ENCODE data around the gene MGA.

MGA gene

DNA sequence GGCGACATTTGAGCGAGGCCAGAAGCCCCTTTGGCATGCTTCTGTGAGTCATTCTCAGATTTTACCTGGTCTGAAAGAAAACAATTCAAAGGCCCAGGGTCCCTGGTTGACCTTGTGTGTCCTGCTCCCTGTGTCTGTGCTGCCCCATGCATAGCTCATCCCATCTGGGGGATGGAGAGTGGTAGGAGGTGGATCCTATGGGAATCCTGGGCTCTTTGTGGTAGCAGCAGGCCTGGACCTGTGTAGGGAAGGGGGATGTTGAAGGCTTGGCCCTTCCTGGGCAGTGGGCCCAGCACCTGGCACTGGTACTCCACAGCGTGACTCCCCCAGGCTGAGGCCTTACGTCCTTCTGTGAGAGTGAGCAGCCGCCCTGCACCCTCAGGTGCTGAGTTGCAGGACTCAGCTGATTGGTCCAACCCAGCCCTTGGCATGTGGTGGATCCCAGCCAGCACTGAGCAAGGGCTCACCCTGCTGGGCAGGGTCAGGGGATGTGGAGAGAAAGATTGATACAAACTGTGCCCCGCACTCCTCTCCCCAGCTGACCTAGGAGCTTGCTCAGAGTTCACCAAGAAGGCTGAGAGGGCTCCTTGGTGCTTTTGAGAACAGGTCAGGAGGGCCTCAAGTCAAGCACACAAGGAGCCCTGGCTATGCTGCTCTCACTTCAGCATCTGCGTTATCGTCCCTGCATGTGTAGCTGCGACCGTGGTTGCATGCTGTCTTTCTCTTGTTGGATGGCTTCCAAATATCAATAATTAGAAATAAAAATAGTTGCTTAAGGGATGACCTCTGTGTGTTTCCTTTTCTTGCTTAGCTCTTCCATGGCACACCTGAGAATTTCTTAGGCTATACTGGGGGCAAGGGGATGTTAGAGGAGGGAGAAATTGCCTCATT lies 146.3 kb downstream of the MGA start:
- no peak for DNase-seq (ENCODE audit: low read depth)

DNA sequence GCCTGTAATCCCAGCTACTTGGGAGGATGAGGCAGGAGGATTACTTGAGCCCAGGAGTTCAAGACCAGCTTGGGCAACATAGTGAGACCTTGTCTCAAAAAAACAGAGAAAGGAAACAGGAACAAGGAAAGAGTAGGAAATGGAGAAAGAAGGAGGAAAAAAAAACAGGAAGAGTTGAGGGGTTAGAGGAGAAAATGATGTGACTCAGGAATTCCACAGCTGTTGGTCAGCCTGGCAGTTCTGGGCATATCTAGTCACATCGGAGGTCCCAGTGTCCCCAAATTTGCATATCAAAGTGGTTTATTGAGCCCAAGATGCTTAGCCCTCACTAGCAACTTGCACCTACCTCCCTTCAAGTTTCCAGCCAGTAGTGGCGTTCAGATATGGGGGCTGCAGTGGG lies 148.9 kb downstream of the MGA start:
- peak; percentile 66 for DNase-seq (ENCODE audit: low read depth)

DNA sequence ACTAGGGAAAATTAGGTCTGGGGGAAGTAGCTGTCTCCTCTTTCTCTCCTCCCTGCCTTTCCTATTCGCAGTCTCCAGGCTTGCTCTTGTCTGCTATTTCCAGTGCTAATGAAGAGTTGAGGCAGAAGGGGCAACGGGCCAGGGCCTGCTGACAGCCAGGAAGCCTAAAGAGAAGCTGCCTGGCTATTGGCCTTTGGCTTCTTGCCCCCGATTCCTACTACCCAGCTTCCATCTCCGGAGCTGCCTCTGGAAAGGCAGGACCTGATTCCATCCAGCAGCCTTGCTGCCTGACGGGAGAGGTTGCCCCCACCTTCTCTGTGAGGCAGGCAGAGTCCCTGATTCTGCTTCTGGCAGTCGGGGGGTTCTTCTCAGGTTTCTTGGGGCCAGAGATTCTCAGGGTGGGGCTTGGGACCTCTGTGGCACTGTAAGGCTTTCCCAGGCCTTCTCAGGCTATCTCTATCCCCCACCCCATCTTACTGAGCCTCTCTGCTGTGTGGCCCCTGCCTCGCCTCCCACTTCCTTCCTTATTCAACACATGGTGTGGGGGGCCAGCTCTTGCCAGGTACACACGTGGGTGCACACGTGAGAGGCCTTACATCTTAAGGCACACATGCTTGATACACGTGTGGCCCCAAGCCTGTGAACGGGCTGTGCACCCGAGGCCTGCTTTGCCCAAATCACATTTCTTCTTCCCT lies 149.5 kb downstream of the MGA start:
- DNase-seq (ENCODE audit: low read depth): no peak

DNA sequence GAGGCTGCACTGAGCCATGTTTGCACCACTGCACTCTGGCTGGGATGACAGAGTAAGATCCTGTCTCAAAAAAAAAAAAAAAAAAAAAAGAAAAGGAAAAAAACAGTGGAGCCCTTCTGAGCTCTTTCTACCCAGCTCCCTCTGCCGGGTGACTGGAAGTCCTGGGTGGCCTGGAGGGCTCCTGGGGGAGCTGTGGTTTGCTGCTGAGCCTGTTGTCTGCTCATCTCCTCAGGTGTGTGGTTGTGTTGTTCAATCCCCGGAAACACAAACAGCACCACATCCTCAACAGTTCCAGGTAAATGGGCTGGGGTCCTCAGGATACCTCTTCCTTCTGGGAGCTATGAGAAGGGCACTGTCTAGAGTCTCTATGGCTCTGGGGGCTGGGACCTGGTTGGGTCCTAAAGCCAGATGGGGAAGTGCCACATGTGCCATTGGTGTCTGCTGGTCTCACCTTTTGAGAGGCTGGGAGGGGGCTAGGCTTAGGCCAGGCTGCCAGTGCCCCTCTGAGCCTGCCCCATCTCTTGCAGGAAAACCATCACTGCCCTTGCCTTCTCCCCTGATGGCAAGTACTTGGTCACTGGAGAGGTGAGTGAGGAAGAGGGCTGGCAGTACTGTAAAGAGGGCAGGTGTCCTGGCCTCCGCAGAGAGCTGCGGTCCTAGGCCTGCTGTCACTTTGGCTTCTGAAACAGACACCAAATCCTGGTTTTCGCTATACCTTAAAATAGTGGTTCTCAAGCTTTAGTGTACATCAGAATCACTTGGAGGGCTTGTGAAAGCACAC lies 150.6 kb downstream of the MGA start:
- peak; percentile 57 for DNase-seq (ENCODE audit: low read depth)

DNA sequence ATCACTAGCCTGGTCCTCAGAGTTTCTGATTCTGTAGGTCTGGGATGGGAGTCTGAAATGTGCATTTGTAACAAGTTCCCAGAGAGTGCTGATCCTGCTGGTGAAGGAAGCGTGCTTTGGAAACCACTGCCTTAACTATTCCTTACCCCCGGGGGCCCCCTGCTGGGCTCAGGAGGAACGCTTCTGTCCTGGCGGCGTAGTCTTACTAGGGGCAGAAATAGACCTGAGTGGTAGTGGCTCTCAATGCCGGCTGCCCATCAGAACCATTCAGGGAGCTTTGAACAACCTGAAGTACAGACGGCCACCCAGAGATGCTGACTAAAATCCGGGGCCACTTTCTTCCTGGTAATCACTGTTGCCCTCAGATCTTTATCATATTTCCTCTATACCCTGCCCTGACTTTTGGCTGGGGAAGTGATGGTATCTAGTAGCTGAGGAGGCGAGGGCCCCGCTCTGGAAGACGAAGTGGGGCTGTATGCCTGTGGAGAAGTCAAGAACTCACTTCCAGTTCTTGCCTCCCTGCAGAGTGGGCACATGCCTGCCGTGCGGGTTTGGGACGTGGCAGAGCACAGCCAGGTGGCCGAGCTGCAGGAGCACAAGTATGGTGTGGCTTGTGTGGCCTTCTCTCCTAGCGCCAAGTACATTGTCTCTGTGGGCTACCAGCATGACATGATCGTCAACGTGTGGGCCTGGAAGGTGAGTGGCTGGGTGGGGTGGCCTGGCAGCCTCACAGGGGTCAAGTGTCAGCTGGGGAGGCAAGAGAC lies 151.4 kb downstream of the MGA start:
- peak; percentile 89 for DNase-seq (ENCODE audit: low read depth)

DNA sequence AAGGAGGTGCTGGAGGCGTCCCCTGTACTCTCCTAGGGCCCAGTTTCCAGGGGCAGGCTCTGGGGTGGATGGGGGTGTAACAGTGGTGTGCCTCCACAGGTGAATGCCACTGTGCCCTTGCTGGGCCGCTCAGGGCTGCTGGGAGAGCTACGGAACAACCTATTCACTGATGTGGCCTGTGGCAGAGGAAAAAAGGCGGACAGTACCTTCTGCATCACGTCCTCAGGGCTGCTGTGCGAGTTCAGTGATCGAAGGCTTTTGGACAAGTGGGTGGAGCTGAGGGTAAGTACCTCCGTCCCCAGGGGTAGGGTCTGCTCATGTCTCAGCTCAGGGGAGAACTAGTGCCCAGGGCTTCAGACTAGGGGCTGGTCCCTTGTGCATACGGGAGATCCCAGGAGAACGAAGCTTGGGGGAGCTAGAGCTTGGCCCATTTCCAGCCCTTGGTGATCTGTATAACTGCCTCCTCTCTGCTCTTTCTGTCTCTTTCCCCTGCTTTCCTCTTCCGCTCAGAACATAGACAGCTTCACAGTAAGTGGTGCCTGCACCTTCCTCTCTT lies 152.7 kb downstream of the MGA start:
- DNase-seq (ENCODE audit: low read depth): no peak

DNA sequence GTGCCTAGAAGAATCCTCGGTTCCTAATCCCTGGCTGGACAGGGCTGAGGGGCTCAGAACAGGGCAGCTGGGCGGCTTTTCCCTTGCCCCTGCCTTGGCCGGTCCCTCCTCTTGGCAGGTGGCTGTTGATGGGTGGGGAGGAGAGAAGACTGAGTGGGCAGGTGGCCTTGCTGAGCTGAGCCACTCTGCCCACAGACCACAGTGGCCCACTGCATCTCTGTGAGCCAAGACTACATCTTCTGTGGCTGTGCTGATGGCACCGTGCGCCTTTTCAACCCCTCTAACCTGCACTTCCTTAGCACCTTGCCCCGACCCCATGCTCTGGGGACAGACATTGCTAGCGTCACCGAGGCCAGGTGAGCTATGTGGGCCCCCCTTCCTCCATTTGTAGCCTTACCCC lies 153.2 kb downstream of the MGA start:
- no peak for DNase-seq (ENCODE audit: low read depth)

DNA sequence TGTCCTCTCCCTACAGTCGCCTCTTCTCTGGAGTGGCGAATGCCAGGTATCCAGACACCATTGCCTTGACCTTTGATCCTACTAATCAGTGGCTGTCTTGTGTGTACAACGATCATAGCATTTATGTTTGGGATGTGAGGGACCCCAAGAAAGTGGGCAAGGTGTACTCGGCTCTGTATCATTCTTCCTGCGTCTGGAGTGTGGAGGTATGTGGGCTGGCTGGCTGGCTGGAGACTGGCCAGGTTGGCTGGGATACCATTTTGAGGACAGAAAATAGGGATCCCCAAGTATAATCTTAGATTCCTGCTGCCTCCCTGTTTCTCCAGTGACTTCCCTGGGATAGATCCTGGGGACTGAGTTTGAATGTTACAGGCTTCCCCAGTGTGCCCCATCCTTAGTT lies 154.3 kb downstream of the MGA start:
- DNase-seq (ENCODE audit: low read depth): no peak

DNA sequence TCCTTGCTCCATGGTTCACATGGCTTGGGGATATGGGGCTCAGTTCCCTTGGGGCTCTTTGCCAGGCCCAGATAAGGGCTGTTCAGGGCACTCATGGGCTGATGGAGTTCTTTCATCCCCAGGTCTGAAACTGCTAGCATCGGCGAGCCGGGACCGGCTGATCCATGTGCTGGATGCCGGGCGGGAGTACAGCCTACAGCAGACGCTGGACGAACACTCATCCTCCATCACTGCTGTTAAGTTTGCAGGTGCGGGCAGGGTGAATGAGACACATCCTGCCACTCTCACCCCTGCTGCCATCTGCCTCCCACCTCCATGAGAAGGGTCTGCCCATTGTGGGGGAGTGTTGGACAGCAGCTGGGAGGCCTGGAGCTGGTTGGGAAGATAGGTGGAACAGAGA lies 156.6 kb downstream of the MGA start:
- no peak for DNase-seq (ENCODE audit: low read depth)

DNA sequence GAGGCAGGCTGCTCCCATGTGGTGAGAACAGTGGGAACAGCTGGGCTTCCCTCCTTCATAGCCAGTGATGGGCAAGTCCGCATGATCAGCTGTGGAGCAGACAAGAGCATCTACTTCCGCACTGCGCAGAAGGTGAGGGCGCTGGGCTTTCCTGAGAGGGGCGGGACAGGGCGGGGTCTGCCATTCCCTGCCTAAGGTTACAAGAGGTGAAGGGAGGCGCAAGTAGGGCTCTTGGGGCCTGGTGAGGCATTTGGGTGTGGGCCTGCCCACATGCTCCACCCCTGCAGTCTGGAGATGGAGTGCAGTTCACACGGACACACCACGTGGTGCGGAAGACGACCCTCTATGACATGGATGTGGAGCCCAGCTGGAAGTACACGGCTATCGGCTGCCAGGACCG lies 157.1 kb downstream of the MGA start:
- DNase-seq (ENCODE audit: low read depth): no peak

DNA sequence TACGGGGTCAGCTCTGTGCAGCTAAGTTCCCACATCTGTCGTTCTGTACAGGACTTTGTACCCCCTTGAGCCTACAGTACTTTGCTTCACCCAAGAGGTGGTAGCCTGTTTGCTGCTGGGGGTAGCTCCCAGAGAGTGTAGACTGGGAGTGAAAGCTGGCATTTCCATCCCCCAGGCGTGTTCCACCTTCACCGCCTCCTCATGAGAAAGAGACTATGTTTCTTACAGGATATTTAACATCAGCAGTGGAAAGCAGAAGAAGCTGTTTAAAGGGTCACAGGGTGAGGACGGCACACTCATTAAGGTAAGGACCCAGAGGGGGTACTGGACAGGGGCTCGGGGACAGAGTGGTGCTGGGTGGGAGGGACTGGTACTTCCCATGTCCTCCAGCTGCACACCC lies 157.6 kb downstream of the MGA start:
- DNase-seq (ENCODE audit: low read depth): no peak

DNA sequence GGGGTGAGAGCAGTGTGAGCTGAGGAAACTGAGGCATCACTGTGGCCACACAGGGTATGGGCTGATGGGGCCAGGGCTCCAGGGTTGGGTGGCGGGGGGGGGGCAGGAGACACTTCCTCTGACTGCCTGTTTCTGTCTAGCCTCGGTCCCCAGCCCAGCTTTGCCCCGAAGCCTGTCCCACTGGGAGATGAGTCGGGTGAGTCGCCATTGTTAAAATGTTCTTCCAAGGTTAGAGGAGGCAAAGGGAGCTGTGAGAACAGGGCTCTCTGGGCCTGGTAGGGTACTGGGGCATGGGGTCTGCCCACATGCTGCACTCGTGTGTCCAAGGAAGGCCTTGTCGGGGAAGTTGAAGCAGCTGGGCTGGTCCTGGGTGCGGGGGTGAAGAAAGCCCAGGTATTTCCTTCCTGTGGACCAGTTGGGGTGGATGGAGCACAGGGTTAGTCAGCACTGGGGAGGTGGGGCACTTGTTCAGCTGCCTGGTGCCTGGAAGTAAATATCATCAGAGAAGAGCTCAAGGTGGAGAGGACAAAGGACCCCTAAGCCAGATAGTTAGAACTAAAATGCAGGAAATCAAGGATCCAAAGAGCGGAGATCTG lies 159.3 kb downstream of the MGA start:
- DNase-seq (ENCODE audit: low read depth): no peak

DNA sequence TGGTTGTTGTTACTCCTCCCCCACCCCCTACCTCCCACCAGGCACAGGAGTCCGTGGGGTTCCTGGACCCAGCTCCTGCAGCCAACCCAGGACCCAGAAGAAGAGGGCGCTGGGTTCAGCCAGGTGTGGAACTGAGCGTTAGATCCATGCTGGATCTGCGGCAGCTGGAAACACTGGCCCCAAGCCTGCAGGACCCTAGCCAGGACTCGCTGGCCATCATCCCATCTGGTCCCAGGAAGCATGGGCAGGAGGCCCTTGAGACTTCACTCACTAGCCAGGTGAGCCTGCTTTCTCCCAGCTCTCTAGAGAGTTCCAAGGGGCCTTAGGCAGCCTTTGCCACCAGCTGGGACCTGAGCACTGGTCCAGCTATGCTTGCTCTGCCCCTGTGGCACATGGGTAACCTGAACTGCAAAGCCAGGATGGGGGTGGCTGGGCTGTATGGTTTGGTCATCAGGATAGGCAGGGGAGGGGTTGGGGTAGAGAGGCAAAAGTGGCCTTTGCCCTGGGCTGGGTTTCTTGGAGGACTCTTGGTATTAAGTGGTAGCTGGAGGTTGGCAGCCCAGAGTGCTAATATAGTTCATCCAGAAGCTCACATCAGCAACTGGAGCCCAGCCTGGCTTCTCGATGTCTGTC lies 160.7 kb downstream of the MGA start:
- DNase-seq (ENCODE audit: low read depth): no peak

DNA sequence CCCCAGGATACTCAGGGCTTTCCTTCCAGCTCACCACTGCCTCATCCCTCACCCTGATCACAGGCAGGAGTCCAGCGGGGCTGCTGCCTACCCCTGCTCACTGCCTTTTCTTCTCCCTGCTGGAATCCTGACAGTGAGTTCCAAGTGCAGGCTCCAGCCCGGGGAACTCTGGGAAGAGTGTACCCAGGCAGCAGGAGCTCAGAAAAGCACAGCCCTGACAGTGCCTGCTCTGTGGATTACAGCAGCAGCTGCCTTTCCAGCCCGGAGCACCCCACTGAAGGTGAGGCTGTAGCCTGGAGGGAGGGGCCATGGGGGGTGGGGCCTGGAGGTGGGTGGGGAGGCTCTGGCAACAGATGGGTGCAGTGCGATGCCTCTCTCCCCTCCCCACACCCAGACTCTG lies 161.6 kb downstream of the MGA start:
- DNase-seq (ENCODE audit: low read depth): no peak

DNA sequence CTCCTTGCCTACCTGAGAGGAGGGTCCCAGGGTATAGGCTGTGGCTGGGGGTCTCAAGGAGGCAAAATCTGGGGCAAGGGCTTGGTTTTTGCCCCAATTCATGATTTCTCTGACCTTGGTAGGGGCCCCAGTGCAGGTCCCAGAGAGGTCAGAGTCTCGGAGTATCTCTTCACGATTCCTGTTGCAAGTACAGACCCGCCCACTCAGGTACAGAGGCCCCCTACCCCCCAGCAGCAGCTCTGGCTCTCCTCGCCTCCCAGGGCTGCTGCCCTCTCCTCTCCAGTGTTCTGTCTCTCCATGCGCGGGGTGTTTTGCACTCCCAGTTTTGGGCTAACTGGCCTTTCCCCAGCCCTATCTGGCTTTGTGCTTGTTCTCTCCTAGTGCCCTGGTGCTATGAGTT lies 162.3 kb downstream of the MGA start:
- no peak for DNase-seq (ENCODE audit: low read depth)

All from ELR (cell line).